D721Med (cell line): ENCODE data around the gene EFCAB7.

Source experiments
- DNase-seq: peaks from one replicate; pipeline ENCODE4 v3.0.0; 2011; ENCODE audit warnings: low spot score; ENCODE audit not compliant: insufficient read length
- FAIRE-seq: peaks from 2 replicates; lab custom pipeline; 2011; peaks lifted over from hg19 to GRCh38; lab: Jason Lieb, UNC
- CTCF ChIP-seq: IDR thresholded peaks from 2 replicates; pipeline ENCODE4 v1.5.1; 2012; ENCODE audit warnings: mild to moderate bottlenecking, control low read depth; ENCODE audit not compliant: insufficient read depth; ENCODE audit errors: missing control alignments

EFCAB7 gene

GRCh38 chr1:63601912-63602311, 78.6 kb downstream of the EFCAB7 start:
- DNase-seq = no peak
- FAIRE-seq = no peak
- TF ChIP-seq CTCF = no peak

GRCh38 chr1:63602629-63603028, 79.3 kb downstream of the EFCAB7 start:
- no peak for TF ChIP-seq CTCF
- FAIRE-seq = no peak
- no peak for DNase-seq

GRCh38 chr1:63603810-63604209, 80.5 kb downstream of the EFCAB7 start:
- no peak for FAIRE-seq
- TF ChIP-seq CTCF = no peak

GRCh38 chr1:63607322-63607721, 84.0 kb downstream of the EFCAB7 start:
- DNase-seq (no peak), FAIRE-seq (no peak)
- no peak for TF ChIP-seq CTCF

More at GRCh38 chr1:63603810-63604209, 80.5 kb downstream of the EFCAB7 start:
- no peak for DNase-seq

GRCh38 chr1:63611231-63611630, 87.9 kb downstream of the EFCAB7 start:
- TF ChIP-seq CTCF = no peak
- no peak for FAIRE-seq
- DNase-seq = no peak

- no peak for TF ChIP-seq CTCF
- DNase-seq (no peak), FAIRE-seq (no peak)
These were observed 89.2 kb downstream of the EFCAB7 start for GRCh38 chr1:63612564-63612963.

GRCh38 chr1:63612971-63613370, 89.6 kb downstream of the EFCAB7 start:
- TF ChIP-seq CTCF = no peak
- FAIRE-seq = no peak

More at GRCh38 chr1:63612971-63613370, 89.6 kb downstream of the EFCAB7 start:
- no peak for DNase-seq
